ENCODE results near the gene LIN37.

LIN37 gene

GRCh38 chr19:35748106-35749020, at the start of gene LIN37:
LIN37 (plus strand) TSS chr19:35748576; CDS start chr19:35748725, 149 bp downstream.
- peak within 1 kb of the TSS; percentile 96 for H3K27ac Mint-ChIP-seq
- peaks cover 1% of the 10 kb centered on the region for H3K36me3 Mint-ChIP-seq
- no peaks in the 10 kb centered on the region for H3K27me3 Mint-ChIP-seq
- no peaks in the 10 kb centered on the region for H3K9me3 Mint-ChIP-seq
- peak within 1 kb of the TSS; percentile 98 for H3K4me3 Mint-ChIP-seq
- peaks cover 51% of the 10 kb centered on the region for H3K4me1 Mint-ChIP-seq

GRCh38 chr19:35702223-35703012, 46.0 kb upstream of the LIN37 start:
- H3K4me1 Mint-ChIP-seq = peaks cover 7% of the 10 kb centered on the region
- H3K9me3 Mint-ChIP-seq = no peaks in the 10 kb centered on the region

GRCh38 chr19:35703343-35703742, 45.0 kb upstream of the LIN37 start:
- Mint-ChIP-seq H3K9me3 (no peaks in the 10 kb centered on the region), H3K27ac (no peak overlapping the region), H3K4me3 (no peak overlapping the region), H3K36me3 (no peaks in the 10 kb centered on the region), H3K27me3 (no peaks in the 10 kb centered on the region), H3K4me1 (peaks cover 7% of the 10 kb centered on the region)

More at GRCh38 chr19:35702223-35703012, 46.0 kb upstream of the LIN37 start:
- no peaks in the 10 kb centered on the region for H3K36me3 Mint-ChIP-seq
- peak overlapping the region; percentile 89 for H3K27ac Mint-ChIP-seq
- peak overlapping the region; percentile 97 for H3K4me3 Mint-ChIP-seq
- no peaks in the 10 kb centered on the region for H3K27me3 Mint-ChIP-seq

GRCh38 chr19:35704218-35704617, 44.2 kb upstream of the LIN37 start, which contains the start of gene ZBTB32:
ZBTB32 (plus strand) TSS chr19:35704558; CDS start chr19:35714627, 10,069 bp downstream.
- H3K4me1 Mint-ChIP-seq = peaks cover 7% of the 10 kb centered on the region
- no peaks in the 10 kb centered on the region for H3K27me3 Mint-ChIP-seq
- H3K4me3 Mint-ChIP-seq = no peak within 1 kb of the TSS
- no peaks in the 10 kb centered on the region for H3K9me3 Mint-ChIP-seq
- no peaks in the 10 kb centered on the region for H3K36me3 Mint-ChIP-seq
- H3K27ac Mint-ChIP-seq = no peak within 1 kb of the TSS

- Mint-ChIP-seq H3K9me3 (no peaks in the 10 kb centered on the region), H3K4me3 (no peak overlapping the region), H3K27ac (no peak overlapping the region), H3K27me3 (no peaks in the 10 kb centered on the region), H3K36me3 (no peaks in the 10 kb centered on the region), H3K4me1 (peaks cover 31% of the 10 kb centered on the region)
Observed at GRCh38 chr19:35708391-35708790, 40.0 kb upstream of the LIN37 start.

- Mint-ChIP-seq H3K9me3 (no peaks in the 10 kb centered on the region), H3K36me3 (peaks cover 1% of the 10 kb centered on the region), H3K27ac (peak overlapping the region; percentile 97), H3K4me1 (peaks cover 54% of the 10 kb centered on the region), H3K27me3 (no peaks in the 10 kb centered on the region), H3K4me3 (peak overlapping the region; percentile 67)
Observed at GRCh38 chr19:35710784-35711723, 37.3 kb upstream of the LIN37 start.

GRCh38 chr19:35712567-35713505, 35.5 kb upstream of the LIN37 start:
- H3K27me3 Mint-ChIP-seq = no peaks in the 10 kb centered on the region
- H3K4me3 Mint-ChIP-seq = peak overlapping the region; percentile 91
- H3K27ac Mint-ChIP-seq = peak overlapping the region; percentile 97
- no peaks in the 10 kb centered on the region for H3K9me3 Mint-ChIP-seq
- peaks cover 62% of the 10 kb centered on the region for H3K4me1 Mint-ChIP-seq
- H3K36me3 Mint-ChIP-seq = peaks cover 3% of the 10 kb centered on the region

GRCh38 chr19:35713506-35713850, 34.9 kb upstream of the LIN37 start:
- Mint-ChIP-seq H3K4me3 (peak overlapping the region; percentile 91), H3K36me3 (peaks cover 3% of the 10 kb centered on the region), H3K27ac (peak overlapping the region; percentile 97), H3K9me3 (no peaks in the 10 kb centered on the region), H3K27me3 (no peaks in the 10 kb centered on the region), H3K4me1 (peaks cover 62% of the 10 kb centered on the region)

- peak overlapping the region; percentile 91 for H3K4me3 Mint-ChIP-seq
- H3K36me3 Mint-ChIP-seq = peaks cover 3% of the 10 kb centered on the region
- peaks cover 63% of the 10 kb centered on the region for H3K4me1 Mint-ChIP-seq
- H3K27ac Mint-ChIP-seq = peak overlapping the region; percentile 97
- H3K27me3 Mint-ChIP-seq = no peaks in the 10 kb centered on the region
- no peaks in the 10 kb centered on the region for H3K9me3 Mint-ChIP-seq
Observed at GRCh38 chr19:35713904-35714495, 34.4 kb upstream of the LIN37 start.

GRCh38 chr19:35714601-35715354, 33.6 kb upstream of the LIN37 start:
- Mint-ChIP-seq H3K27me3 (no peaks in the 10 kb centered on the region), H3K27ac (peak overlapping the region; percentile 97), H3K9me3 (no peaks in the 10 kb centered on the region), H3K4me3 (peak overlapping the region; percentile 91), H3K36me3 (peaks cover 3% of the 10 kb centered on the region), H3K4me1 (peaks cover 70% of the 10 kb centered on the region)

- Mint-ChIP-seq H3K4me1 (peaks cover 71% of the 10 kb centered on the region), H3K4me3 (peak overlapping the region; percentile 99), H3K9me3 (no peaks in the 10 kb centered on the region), H3K27ac (no peak overlapping the region), H3K36me3 (peaks cover 5% of the 10 kb centered on the region), H3K27me3 (no peaks in the 10 kb centered on the region)
Observed at GRCh38 chr19:35715355-35715809, 33.0 kb upstream of the LIN37 start.

- Mint-ChIP-seq H3K27ac (peak overlapping the region; percentile 97), H3K4me3 (peak overlapping the region; percentile 99), H3K27me3 (no peaks in the 10 kb centered on the region), H3K36me3 (peaks cover 5% of the 10 kb centered on the region), H3K4me1 (peaks cover 63% of the 10 kb centered on the region), H3K9me3 (no peaks in the 10 kb centered on the region)
Observed at GRCh38 chr19:35715981-35716800, 32.2 kb upstream of the LIN37 start.
